GM19395 (cell line): ENCODE data around the gene SLC30A2.

Source experiments
- ATAC-seq: cut with Tn5 transposase; IDR thresholded peaks from one replicate; pipeline ENCODE4 v1.9.1; 2021; ENCODE audit warnings: mild to moderate bottlenecking, moderate library complexity; ENCODE audit not compliant: unreplicated experiment

Gene SLC30A2

DNA sequence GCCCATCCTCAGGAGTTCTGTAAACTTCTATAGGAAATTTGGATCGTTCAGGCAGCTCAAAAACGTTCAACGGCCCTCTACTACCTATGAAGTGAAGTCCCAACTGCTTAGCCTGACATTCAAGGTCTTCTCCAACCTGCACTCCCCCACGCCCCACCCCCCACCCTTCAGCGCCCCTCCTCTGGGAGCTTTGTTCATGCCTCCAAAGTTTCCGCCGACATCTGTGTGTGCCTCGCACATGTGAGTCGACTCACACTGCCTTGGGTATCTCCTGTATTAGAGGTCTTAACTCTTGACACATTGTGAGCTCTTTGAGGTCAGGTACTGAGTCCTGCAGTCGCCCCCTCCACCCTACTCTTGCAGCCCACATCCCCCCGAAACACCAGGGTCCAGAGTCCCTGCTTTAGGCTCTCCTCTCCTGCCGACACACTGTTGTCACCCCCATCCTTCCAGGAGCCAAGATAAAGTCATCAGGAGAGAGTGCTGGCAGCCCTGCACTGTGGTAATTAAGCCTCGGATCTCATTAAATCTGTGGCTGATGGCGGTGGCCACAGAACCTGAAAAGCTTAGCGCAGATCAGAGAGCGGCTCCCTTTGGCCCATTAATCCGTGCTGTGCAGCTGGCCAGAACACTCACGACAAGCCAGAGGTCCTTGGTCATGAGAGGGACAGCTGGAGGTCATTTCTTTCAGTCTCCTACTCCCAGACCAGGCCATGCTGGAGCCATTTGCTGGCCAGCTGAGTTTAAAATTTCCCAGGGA lies 46.7 kb downstream of the SLC30A2 start:
- no peak for ATAC-seq

DNA sequence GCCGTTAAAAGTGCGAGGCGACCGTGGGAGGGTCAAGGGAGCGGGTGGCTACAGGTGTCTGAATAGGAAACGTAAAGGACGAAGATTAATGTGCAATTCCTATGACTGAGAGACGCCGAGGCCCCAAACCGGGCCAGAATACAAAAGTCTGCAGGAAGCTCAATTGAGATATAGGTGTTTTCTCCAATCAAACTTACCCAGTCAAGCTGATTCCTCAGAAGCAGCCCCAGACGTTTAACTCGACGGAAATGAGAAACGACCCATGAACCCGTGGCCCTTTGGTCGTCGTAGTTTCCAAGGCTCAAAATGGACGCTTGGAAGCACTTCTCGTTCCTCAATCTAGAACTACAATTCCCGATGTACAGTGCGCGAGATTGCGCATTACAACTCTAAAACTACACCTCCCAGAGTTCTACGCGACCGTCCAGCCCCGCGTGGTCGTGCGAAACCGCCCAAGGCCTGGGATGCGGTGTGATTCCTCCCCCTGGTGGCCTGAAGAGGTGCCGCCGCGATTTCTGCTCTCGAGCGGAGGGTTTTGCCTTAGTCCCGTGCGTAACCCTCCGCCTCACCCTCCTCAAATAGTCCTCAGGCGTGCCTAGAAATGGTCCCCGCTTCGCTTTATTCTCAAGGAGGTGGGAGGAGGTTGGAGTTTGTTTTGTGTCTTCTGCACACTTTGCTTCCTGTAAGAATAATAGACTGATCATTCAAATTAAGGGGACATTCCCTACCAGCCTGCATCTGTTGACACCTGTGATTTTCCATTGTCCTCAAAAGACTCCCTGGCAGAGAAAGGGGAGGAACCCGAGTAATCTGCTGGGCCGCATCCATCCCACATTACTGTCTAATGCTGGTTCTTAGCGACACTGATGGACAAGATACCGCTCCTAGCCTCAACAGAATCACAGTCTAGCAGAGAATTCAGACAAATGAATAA lies 47.8 kb downstream of the SLC30A2 start, which contains the start of gene PAFAH2:
PAFAH2 (minus strand) TSS at position 236 of the 934 bp plus-strand sequence. CDS start 7,247 bp downstream, outside the sequence.
- peak; percentile 95 for ATAC-seq

DNA sequence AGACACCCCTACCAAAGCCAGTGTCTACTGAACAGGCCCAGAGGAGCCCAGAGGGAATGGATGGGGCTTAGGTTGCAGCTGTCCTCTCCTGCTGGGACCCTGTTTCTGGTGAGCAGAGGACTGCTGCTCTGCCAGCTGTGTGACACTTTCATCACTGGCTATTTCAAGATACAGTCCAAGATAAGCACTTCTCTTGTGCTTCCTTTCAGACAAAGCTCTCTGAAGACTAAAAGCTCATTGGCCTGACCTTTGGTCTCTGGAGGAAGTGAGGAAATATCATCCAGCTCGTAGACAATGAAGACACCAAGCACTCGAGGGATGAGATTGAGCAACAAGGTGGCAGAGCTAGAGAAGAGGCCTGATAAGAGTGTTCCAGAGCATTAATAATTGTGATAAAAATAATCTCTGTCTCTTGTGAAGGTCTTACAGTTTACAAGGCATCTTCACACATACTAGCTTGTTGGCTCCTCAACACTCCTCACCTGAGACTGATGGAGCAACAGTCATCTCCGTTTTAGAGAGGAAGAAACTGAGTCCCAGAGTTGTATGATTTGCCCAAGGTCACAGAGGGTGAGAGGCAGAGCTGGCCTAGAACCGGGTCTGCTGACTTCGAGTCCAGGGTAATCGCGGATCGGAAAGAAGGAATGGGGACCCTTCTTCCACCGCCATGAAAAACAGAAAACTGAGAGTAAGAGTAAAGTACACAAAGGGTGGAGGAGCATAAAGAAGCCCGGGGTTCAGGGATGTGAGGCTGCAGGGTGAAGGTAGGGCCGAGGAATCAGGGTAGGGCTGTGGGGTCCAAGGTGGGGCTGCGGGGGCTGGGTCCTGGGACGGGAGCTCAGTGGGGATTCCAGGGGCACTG lies 48.7 kb downstream of the SLC30A2 start:
- no peak for ATAC-seq

DNA sequence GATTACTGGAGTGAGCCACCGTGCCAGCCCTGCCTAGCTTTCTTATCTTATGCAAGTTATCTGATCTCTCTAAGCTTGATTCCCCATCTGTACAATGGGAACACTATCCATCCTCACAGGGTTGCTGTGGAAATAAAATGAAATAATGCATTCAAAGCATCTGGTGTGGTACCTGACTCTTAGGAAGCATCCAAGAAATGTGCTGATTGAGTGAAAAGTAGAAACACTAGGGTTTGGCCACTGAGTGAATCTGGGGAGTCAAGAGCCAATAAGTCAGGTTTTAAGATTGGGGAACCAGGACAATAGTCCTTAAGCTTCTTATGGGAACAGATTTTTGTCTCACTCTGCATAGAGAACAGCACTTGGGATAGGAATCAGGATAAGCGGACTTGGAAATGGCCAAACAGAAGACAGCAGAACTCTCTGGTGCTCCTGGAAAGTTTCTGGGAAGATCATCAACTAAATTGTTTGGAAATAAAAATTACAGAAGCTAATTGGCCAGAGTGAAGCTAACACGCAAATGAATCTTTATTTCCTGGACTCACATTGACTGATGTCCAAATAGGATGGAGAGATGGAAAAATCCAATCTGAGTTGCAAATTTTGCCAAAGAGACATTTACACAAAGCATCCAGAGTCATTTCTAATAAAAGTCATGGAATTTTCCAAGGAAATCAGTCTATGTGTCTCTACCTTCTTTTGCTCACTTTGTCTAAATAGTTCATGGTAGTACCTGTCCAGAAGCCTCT lies 51.3 kb downstream of the SLC30A2 start:
- no peak for ATAC-seq

DNA sequence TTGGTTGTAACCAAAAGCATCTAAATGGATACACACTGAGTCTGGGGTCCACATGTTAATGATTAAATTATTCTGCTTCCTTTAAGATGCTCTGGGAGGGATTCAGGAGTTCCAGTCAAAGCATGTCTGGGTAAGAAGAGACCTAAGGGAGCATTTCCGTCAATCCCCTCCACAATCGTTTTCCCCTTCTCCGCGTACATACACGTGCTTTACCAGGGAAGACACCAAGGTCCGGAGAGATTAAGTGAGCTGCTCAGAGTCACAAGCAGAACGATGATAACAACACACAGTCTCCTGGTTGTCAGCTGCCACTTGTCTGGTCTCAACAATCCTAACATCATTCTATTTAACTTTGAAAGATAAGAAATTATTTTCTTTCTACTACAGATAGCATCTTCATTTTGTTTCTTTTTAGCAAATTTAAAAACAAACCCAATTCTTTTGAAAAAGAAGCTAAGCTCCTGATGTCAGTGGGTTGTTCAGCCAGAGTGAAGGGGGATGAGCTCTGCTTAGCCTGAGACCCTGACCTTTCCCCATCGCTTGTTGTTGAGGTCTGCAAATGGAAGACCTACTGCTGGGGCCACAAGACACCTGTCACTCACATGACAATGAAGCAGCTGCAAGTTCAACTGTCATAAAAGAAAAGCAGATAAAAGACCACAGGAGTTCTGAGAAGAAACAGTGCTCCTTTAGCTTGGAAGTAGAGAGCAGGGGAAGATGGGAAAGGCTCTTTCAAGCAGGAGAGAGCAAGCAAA lies 52.5 kb downstream of the SLC30A2 start:
- ATAC-seq = no peak

DNA sequence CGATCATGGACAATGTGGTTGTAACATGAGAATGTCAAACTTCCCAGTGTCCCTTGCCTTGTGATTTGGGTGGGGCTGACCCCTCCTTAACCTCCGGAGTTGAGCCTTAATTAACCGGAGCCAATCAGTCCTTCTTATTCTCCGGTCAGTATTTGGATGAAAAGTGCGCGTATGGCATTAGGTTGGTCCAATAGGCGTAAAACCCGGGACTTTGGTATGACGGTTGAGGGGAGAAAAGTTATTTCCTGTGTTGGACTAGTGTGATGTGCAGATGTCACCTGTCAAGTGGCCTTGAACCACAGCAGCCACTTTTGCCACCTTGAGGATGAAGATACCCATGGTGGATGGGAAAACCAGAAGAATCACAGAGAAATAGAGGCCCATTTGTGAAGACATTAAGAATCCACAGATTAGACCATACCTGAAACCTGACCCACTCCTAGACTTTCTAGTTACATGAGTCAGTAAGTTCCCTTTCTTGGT lies 53.2 kb downstream of the SLC30A2 start:
- no peak for ATAC-seq

DNA sequence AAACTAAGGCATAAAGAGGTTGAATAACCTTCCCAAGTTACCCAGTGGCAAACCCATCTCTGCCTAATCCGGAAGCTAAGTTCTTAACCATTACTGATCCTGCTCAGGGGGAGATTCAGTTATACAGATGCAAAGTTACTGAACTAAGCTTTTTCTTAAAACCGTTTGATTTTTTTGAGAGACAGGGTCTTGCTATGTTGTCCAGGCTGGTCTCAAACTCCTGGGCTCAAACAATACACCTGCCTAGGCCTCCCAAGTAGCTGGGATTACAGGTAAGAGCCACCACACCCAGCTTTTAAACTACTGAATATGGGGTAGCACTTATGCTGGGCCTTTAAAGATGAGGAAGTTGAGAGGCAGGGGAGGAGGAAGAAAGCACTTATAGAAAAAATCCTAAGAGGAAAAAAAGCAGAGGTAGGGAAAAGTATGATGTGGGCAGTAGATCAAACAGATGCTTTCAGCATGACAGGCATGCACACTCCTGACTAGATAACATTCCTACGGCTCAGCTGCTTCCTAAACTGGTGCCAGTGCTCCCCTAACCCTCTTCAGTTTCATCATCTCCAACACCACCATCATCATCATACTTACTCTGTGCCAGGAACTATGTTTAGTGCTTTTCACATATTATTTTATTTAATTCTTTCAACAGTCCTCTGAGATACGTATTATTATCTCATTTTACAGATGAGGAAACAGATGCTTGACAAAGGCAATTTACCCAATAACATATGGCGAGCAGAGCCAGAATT lies 53.8 kb downstream of the SLC30A2 start:
- no peak for ATAC-seq

DNA sequence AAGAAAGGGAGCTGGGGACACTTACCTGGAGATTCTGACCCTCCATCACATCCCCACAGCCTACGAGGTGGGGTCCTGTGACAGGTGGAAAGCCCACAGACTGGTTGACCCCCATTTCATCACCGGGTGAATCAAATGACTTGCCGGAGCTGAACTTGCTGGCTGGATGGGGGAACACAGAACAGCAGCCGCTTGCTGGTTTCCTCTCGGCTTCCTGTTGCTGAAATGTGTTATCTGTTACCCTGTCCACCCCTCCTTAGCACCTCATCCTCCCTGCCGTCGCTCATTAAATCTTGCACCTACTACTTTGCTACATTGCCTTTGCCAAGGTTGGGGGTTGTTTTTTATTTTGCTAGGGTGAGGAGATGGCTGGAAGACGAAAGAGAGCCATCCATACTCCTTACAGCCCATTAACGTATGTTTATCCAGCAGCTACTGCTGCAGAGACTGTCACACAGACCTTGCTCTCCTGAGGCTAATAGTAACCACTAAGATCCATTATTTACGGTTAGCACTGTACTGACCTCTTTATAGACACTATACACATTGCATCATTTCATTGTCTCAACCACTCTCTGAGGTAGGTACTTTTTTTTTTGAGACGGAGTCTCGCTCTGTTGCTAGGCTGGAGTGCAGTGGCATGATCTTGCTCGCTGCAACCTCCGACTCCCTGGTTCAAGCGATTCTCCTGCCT lies 55.1 kb downstream of the SLC30A2 start:
- no peak for ATAC-seq

DNA sequence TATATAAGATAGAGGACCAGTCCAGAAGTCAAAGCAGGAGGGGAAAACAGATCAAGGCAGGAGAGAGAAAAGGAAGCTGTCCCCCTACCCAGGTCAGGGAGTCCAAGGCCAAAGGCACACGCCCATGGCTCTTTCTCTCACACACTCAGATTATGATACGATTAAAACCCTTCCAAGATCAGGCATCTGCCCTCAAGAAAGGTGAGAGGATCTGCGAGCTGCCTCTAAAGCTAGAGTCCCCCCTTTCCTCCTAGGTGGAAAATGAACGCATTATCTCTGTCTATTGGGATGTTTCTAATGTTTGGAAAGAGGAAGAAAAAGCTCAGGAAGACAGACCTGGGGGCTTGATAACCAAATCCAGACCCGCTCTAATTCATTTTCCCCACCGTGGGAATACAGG lies 55.7 kb downstream of the SLC30A2 start:
- ATAC-seq = no peak

DNA sequence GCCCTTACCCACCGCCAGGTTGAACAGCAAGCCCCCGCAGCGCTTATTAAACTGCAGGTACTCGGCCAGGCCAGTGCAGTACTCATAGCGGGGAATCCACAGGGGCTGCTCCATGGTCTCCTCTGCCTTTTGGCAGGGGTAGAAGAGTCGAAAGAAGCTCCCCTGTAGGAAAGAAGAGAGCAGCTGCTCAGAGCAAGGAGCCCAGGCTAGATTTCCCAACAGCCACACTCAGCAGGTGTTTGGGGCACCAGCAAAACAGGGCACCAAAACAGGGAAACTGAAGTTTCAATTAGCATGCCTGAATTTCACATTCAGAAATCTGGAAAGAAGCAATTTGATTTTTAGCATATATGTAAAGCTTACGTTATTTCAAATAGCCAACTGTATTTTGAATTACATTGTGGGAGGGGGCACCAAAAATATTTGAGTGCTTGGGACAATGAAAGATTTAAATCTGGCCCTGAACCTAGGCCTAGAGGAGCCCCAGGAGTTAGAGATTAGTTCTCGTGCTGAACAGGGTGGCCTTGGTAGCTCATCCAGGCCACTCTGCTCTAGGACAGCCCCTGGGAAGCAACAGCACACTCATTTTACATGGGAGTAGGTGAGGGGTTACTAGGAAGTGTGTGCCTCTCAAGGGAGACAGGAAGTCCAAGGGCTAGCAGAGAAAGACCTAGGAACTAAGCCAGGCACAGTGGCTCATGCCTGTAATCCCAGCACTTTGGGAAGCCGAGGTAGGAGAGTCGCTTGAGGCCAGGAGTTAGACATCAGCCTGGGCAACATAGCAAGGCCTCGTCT lies 56.3 kb downstream of the SLC30A2 start:
- ATAC-seq = no peak

DNA sequence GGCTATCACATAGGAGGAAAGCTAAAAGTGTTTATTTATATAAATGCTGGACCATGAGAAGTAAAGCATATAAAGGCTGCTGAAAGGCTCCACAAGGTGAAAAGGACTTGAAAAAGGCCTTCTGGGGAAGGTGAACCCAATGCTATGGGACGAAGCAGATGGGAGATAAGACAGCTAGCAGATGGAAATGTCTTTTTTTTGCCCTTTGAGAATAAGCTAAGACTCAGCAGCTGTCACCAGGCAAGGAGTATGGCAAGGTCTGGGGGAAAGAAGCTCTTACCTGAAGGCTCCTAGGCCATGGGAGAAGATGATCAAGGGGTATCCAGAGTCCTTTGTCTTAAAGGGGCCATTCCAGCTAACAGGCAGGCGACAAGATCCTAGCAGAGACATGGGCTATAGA lies 58.0 kb downstream of the SLC30A2 start:
- no peak for ATAC-seq
